ENCODE measurements around the gene TTC7B. TPM values are rescaled to one million over a fixed set of nuclear protein-coding genes. Genes with fewer than 3 reads are reported as not detected.
A peak's percentile ranks its signal among the peaks of the same experiment; 100 is the strongest.
"Not testable (repeated sequence)": the region's sequence is repeated elsewhere in the genome, so short reads cannot be mapped to it uniquely, and the experiment has no call there.

The TTC7B gene
- total and polyA plus RNA-seq, 2 experiments from 2014 or later = 5.2 to 28.2 TPM

DNA sequence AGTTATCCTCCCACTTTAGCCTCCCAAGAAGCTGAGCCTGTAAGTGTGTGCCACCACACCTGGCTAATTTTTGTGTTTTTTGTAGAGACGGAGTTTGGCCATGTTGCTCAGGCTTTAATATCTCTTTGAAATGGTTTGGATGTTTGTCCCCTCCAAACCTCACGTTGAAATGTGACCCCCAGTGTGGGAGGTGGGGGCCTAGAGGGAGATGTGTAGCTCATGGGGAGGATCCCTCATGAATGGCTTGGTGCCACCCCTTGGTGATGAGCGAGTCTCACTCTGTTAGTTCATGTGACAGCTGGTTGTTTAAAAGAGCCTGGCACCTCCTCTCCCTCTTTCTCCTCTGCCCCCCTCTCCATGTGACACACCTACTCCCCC, 23.6 kb upstream of the TTC7B start:
- Histone ChIP-seq H2AFZ (no peak overlapping the region), H3F3A (ENCODE audit: insufficient read depth) (0 out of 2 replicates have a peak, but pooled peaks cover 8% of the 10 kb centered on the region), H3K9me3 (ENCODE audit: low read depth) (no peaks in the 10 kb centered on the region), H3K27me3 (replicated peaks; ENCODE audit: insufficient read depth) (no peaks in the 10 kb centered on the region), H3K4me3 (no peak overlapping the region), H3K79me2 (ENCODE audit: insufficient read depth) (no peaks in the 10 kb centered on the region), H3K27ac (no peak overlapping the region), H3K4me2 (ENCODE audit: unreplicated experiment) (no peak overlapping the region), H4K20me1 (ENCODE audit: insufficient read depth) (no peaks in the 10 kb centered on the region), H3K4me1 (ENCODE audit: insufficient read depth) (peaks cover 8% of the 10 kb centered on the region; the same call in 1 of the 2 replicates), H3K9me2 (ENCODE audit: insufficient read depth) (no peaks in the 10 kb centered on the region), H3K9ac (no peak overlapping the region), H3K36me3 (ENCODE audit: low read depth) (no peaks in the 10 kb centered on the region)
- in situ Hi-C loops (cut with MboI) = no loop called here
- DNase-seq = no peak
- TF ChIP-seq EZH2 (IDR thresholded peaks at IDR 0.05; ENCODE audit: insufficient read depth, poor library complexity, severe bottlenecking) (no peak), EZH2phosphoT487 (IDR thresholded peaks at IDR 0.05; ENCODE audit: insufficient read depth, low read depth) (no peak)
- WGBS, 2 experiments (ENCODE audit: low coverage in 1 of 2, low lambda C conversion rate in 2 of 2, missing lambda C conversion rate in 2 of 2) = 80 to 89% methylated on average over 3 of the region's 3 CpGs

DNA sequence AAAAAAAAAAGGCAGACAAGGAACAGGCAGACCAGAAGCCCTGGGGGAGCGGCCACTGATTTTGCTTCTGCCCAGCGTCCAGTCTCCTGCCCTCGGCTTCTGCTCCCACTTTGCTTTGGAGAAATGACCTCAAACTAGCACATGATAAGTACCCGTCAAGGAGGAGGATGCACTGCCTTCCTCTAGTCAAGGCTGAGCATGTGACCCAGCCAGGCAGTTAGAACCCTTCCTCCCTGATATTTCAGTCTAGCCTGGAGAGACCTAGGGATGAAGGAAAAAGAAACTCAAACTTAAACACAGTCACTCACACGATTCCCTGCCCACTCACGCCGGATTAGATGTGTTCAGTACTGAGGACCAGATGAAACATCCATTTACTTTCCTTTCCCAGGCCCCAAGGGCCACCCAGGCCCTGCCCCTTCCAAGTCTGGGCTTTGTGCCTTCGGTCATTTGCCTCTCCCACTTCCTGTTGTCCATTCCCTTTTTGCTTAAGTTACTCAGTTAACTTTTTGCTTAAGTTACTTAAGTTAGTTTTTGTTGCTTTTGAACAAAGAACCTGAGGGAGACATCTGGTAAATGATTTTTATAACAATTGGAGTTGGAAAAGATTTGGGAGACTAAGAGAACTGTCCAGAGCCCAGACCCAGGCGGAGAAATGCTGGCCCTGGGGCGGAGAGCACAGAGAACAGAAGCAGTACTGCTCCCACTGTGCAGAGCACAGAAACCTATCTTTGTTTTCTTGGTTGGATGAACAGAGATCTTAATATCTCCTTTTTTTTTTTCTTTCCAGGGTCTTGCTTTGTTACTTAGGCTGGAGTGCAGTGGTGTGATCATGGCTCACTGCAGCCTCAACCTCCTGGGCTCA, 23.0 kb upstream of the TTC7B start:
- in situ Hi-C loops (cut with MboI) = no loop called here
- peak overlapping the region; percentile 40 for H2AFZ ChIP-seq
- H3K79me2 ChIP-seq (ENCODE audit: insufficient read depth) = no peaks in the 10 kb centered on the region
- H3K9ac ChIP-seq = no peak overlapping the region
- H4K20me1 ChIP-seq (ENCODE audit: insufficient read depth) = no peaks in the 10 kb centered on the region
- no peaks in the 10 kb centered on the region for H3K9me3 ChIP-seq (ENCODE audit: low read depth)
- 40 to 41% methylated on average over 10 of the region's 10 CpGs for WGBS, 2 experiments (ENCODE audit: low coverage in 1 of 2, low lambda C conversion rate in 2 of 2, missing lambda C conversion rate in 2 of 2)
- DNase-seq = peak; percentile 75
- TF ChIP-seq EZH2phosphoT487 (IDR thresholded peaks at IDR 0.05; ENCODE audit: insufficient read depth, low read depth) = no peak
- H3K4me1 ChIP-seq (ENCODE audit: insufficient read depth) = peaks cover 8% of the 10 kb centered on the region; the same call in 1 of the 2 replicates
- no peaks in the 10 kb centered on the region for H3K9me2 ChIP-seq (ENCODE audit: insufficient read depth)
- 0 out of 2 replicates have a peak, but pooled peaks cover 8% of the 10 kb centered on the region for H3F3A ChIP-seq (ENCODE audit: insufficient read depth)
- H3K27me3 ChIP-seq (replicated peaks; ENCODE audit: insufficient read depth) = no peaks in the 10 kb centered on the region
- no peaks in the 10 kb centered on the region for H3K36me3 ChIP-seq (ENCODE audit: low read depth)
- 0 out of 2 replicates have a peak overlapping the region, but pooled peaks have one; percentile 15 for H3K4me3 ChIP-seq
- peak overlapping the region; percentile 32 for H3K4me2 ChIP-seq (ENCODE audit: unreplicated experiment)
- no peak overlapping the region for H3K27ac ChIP-seq

DNA sequence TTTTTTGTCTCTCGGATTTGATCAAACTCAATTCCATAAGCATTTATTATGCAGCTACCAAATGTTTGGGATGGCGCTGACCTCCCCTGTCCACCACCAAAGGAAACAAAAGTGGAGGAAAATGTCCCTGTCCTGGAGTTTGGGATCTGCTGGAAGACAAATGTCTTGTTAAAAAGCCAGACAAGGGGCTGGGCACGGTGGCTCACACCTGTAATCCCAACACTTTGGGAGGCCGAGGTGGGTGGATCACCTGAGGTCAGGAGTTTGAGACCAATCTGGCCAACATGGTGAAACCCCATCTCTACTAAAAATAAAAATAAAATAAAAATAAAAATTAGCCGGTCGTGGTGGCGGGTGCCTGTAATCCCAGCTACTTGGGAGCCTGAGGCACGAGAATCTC, 22.3 kb upstream of the TTC7B start:
- H3K9ac ChIP-seq; H3K79me2 ChIP-seq (ENCODE audit: insufficient read depth); H3K9me2 ChIP-seq (ENCODE audit: insufficient read depth); H2AFZ ChIP-seq; in situ Hi-C loops (cut with MboI); DNase-seq; H3K36me3 ChIP-seq (ENCODE audit: low read depth); H3K9me3 ChIP-seq (ENCODE audit: low read depth); H3K27me3 ChIP-seq (replicated peaks; ENCODE audit: insufficient read depth); H3K27ac ChIP-seq; H4K20me1 ChIP-seq (ENCODE audit: insufficient read depth); H3K4me1 ChIP-seq (ENCODE audit: insufficient read depth); H3K4me2 ChIP-seq (ENCODE audit: unreplicated experiment); H3F3A ChIP-seq (ENCODE audit: insufficient read depth); H3K4me3 ChIP-seq: not testable (repeated sequence)
- WGBS, 2 experiments (ENCODE audit: low coverage in 1 of 2, low lambda C conversion rate in 2 of 2, missing lambda C conversion rate in 2 of 2) = 96% methylated on average over 8 of the region's 8 CpGs

DNA sequence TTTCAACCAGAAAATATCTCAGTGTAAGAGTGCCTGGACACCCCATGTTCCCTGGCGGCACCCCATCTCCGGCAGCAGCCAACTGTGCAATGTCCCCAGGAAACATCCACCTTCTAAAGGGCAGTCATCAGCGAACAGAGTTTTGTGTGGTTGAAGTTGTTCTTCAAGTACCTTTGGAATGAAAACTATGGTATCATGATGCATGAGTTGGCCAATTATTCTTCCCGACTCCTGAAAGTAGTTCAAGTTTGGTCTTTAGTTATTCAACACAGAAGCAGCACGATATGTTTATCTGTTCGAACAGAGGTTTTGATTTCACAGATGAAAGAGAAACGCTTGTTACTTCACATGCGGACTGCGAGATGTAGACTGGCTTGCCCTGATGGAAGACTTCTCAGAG, 21.1 kb upstream of the TTC7B start:
- no peaks in the 10 kb centered on the region for H3K9me3 ChIP-seq (ENCODE audit: low read depth)
- H2AFZ ChIP-seq = no peak overlapping the region
- in situ Hi-C loops (cut with MboI) = no loop called here
- no peak for TF ChIP-seq EZH2 (IDR thresholded peaks at IDR 0.05; ENCODE audit: insufficient read depth, poor library complexity, severe bottlenecking)
- no peak for TF ChIP-seq EZH2phosphoT487 (IDR thresholded peaks at IDR 0.05; ENCODE audit: insufficient read depth, low read depth)
- H3F3A ChIP-seq (ENCODE audit: insufficient read depth) = 0 out of 2 replicates have a peak, but pooled peaks cover 8% of the 10 kb centered on the region
- no peak overlapping the region for H3K27ac ChIP-seq
- H3K36me3 ChIP-seq (ENCODE audit: low read depth) = no peaks in the 10 kb centered on the region
- H3K4me3 ChIP-seq = no peak overlapping the region
- peak; percentile 54 for DNase-seq
- H3K27me3 ChIP-seq (replicated peaks; ENCODE audit: insufficient read depth) = no peaks in the 10 kb centered on the region
- H3K4me2 ChIP-seq (ENCODE audit: unreplicated experiment) = no peak overlapping the region
- H3K9me2 ChIP-seq (ENCODE audit: insufficient read depth) = no peaks in the 10 kb centered on the region
- H3K9ac ChIP-seq = no peak overlapping the region
- H4K20me1 ChIP-seq (ENCODE audit: insufficient read depth) = no peaks in the 10 kb centered on the region
- no peaks in the 10 kb centered on the region for H3K79me2 ChIP-seq (ENCODE audit: insufficient read depth)
- peaks cover 8% of the 10 kb centered on the region; the same call in 1 of the 2 replicates for H3K4me1 ChIP-seq (ENCODE audit: insufficient read depth)
- WGBS, 2 experiments (ENCODE audit: low coverage in 1 of 2, low lambda C conversion rate in 2 of 2, missing lambda C conversion rate in 2 of 2) = 76 to 87% methylated on average over 9 of the region's 9 CpGs
